Effector CD4-positive, alpha-beta T cell (primary cell): ENCODE results near the gene KDM1A.

Experiments used
- DNase-seq: peaks from one replicate; pipeline ENCODE4 v3.0.0-alpha.2; 2020

KDM1A gene

GRCh38 chr1:23079025-23079424 lies 59.8 kb downstream of the KDM1A start:
- no peak for DNase-seq

- DNase-seq = no peak
Observed at GRCh38 chr1:23080885-23081284, 61.6 kb downstream of the KDM1A start.

- no peak for DNase-seq
Observed at GRCh38 chr1:23081376-23081775, 62.1 kb downstream of the KDM1A start.

- DNase-seq = no peak
Observed at GRCh38 chr1:23083714-23084480, 64.6 kb downstream of the KDM1A start.

GRCh38 chr1:23084880-23085279 lies 65.6 kb downstream of the KDM1A start:
- DNase-seq = no peak

- no peak for DNase-seq
Observed at GRCh38 chr1:23085696-23086095, 66.4 kb downstream of the KDM1A start.

- no peak for DNase-seq
Observed at GRCh38 chr1:23088027-23088426, 68.8 kb downstream of the KDM1A start.

GRCh38 chr1:23090056-23090455 lies 70.8 kb downstream of the KDM1A start:
- no peak for DNase-seq

GRCh38 chr1:23091545-23091944 lies 72.3 kb downstream of the KDM1A start:
- DNase-seq = no peak

GRCh38 chr1:23092447-23092846 lies 73.2 kb downstream of the KDM1A start:
- DNase-seq = no peak

- DNase-seq = no peak
Observed at GRCh38 chr1:23097316-23097715, 78.0 kb downstream of the KDM1A start.

GRCh38 chr1:23098463-23099170 lies 79.3 kb downstream of the KDM1A start:
- peak; percentile 46 for DNase-seq

GRCh38 chr1:23099171-23099536 lies 79.9 kb downstream of the KDM1A start:
- no peak for DNase-seq

- peak; percentile 27 for DNase-seq
Observed at GRCh38 chr1:23100074-23100748, 80.9 kb downstream of the KDM1A start.

- DNase-seq = no peak
Observed at GRCh38 chr1:23101101-23101827, 82.0 kb downstream of the KDM1A start.

GRCh38 chr1:23101887-23102286 lies 82.6 kb downstream of the KDM1A start:
- no peak for DNase-seq

GRCh38 chr1:23102289-23102688 lies 83.0 kb downstream of the KDM1A start:
- DNase-seq = no peak

- peak; percentile 27 for DNase-seq
Observed at GRCh38 chr1:23103001-23103889, 84.0 kb downstream of the KDM1A start.

- DNase-seq = no peak
Observed at GRCh38 chr1:23108918-23109533, 89.8 kb downstream of the KDM1A start.

GRCh38 chr1:23110391-23110790 lies 91.1 kb downstream of the KDM1A start:
- no peak for DNase-seq
